ENCODE data around the gene CECR2.

DNA sequence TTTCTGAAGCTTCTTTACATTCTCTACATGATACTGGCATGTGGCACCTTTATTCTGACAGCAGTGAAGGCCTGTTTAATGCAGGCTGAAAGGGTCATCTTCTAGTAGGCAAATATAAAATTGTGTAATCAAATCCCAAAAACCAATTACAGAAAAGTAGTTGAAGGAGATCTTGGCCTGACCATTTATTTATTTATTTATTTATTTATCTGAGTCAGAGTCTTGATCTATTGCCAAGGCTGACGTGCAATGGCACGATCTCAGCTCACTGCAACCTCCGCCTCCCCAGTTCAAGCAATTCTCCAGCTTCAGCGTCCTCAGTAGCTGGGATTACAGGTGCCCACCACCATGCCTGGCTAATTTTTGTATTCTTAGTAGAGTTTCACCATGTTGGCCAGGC is 22.7 kb upstream of the CECR2 start:
- TF ChIP-seq, protein P1, sequence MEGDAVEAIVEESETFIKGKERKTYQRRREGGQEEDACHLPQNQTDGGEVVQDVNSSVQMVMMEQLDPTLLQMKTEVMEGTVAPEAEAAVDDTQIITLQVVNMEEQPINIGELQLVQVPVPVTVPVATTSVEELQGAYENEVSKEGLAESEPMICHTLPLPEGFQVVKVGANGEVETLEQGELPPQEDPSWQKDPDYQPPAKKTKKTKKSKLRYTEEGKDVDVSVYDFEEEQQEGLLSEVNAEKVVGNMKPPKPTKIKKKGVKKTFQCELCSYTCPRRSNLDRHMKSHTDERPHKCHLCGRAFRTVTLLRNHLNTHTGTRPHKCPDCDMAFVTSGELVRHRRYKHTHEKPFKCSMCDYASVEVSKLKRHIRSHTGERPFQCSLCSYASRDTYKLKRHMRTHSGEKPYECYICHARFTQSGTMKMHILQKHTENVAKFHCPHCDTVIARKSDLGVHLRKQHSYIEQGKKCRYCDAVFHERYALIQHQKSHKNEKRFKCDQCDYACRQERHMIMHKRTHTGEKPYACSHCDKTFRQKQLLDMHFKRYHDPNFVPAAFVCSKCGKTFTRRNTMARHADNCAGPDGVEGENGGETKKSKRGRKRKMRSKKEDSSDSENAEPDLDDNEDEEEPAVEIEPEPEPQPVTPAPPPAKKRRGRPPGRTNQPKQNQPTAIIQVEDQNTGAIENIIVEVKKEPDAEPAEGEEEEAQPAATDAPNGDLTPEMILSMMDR (IDR thresholded peaks at IDR 0.05): no peak
- TF ChIP-seq IRF2 (CRISPR knock-in tag; IDR thresholded peaks at IDR 0.05; ENCODE audit: borderline replicate concordance, low read depth) (no peak), ZNF121 (CRISPR knock-in tag; IDR thresholded peaks at IDR 0.05) (no peak), MAX (CRISPR knock-in tag; IDR thresholded peaks at IDR 0.05) (no peak), TP53 (CRISPR knock-in tag; IDR thresholded peaks at IDR 0.05) (no peak), RELA (CRISPR knock-in tag; IDR thresholded peaks at IDR 0.05; ENCODE audit: borderline replicate concordance) (no peak), E2F1 (CRISPR knock-in tag; IDR thresholded peaks at IDR 0.05) (no peak), TCF7 (CRISPR knock-in tag; IDR thresholded peaks at IDR 0.05; ENCODE audit: low read depth) (no peak), GABPB1 (CRISPR knock-in tag; IDR thresholded peaks at IDR 0.05) (no peak), MXD4 (CRISPR knock-in tag; IDR thresholded peaks at IDR 0.05; ENCODE audit: borderline replicate concordance) (no peak)
- TF ChIP-seq, protein P2, sequence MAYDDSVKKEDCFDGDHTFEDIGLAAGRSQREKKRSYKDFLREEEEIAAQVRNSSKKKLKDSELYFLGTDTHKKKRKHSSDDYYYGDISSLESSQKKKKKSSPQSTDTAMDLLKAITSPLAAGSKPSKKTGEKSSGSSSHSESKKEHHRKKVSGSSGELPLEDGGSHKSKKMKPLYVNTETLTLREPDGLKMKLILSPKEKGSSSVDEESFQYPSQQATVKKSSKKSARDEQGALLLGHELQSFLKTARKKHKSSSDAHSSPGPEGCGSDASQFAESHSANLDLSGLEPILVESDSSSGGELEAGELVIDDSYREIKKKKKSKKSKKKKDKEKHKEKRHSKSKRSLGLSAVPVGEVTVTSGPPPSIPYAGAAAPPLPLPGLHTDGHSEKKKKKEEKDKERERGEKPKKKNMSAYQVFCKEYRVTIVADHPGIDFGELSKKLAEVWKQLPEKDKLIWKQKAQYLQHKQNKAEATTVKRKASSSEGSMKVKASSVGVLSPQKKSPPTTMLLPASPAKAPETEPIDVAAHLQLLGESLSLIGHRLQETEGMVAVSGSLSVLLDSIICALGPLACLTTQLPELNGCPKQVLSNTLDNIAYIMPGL (CRISPR knock-in tag; IDR thresholded peaks at IDR 0.05): no peak

Data from WTC11 (cell line).